PC-9 (cell line): ENCODE measurements around the gene EML6.

Experiments used
- CTCF ChIP-seq: fragments of 200-600 bp; sonication (generic); conservative IDR thresholded peaks from 2 replicates; pipeline ENCODE4 v1.6.1; 2017; ENCODE audit warnings: mixed run types, antibody characterized with exemption, mild to moderate bottlenecking, moderate library complexity
- EZH2 ChIP-seq: fragments of 200-600 bp; sonication (generic); IDR thresholded peaks from 2 replicates; pipeline ENCODE4 v1.8.0; 2017; ENCODE audit warnings: antibody characterized with exemption, low read depth

- TF ChIP-seq CTCF (no peak), EZH2 (no peak)
Measured at GRCh38 chr2:54836477-54836876, 113.0 kb downstream of the EML6 start.
